ENCODE data around the gene MLN.

DNA sequence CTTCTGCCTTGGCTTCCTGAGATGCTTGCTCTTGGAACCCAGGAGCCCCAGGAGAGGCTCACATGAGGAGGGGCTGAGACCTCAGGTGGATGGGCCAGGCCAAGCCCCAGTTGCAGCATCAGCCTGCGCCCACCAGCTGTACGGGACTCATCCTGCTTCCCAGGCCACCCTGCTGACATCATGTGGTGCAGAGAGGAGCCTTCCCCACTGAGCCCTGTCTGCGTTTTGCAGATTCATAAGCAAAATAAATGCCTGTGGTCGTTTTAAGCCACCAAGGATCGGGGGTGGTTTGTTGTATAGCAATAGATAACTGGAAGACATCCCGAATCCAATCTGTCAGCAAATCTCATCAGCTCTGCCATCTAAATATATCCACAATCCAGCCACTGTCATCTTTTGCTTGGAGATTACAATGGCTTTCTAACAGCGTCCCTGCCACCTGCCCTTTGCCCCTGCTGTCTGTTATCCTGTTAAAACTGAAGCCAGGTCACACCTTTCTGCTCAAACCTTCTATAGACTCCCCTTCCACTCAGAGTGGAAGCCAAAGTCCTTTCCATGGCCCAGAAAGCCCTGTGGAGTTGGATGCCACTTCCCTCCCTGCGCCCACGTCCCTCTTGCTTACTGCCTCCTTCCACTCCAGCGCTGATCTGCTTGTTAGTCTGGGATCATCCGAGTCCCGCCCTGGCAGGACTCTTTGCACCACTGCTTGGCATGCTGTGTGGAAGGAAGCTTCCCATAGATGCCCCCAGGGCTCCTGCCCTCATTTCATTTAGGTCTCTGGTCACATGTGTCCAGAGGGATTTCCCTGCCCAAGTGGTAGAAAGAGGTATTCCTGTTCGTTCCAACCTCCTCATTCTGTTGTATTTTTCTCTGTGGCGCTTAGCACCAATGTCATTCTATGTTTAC, 24.0 kb upstream of the MLN start:
- TF ChIP-seq, protein P1, sequence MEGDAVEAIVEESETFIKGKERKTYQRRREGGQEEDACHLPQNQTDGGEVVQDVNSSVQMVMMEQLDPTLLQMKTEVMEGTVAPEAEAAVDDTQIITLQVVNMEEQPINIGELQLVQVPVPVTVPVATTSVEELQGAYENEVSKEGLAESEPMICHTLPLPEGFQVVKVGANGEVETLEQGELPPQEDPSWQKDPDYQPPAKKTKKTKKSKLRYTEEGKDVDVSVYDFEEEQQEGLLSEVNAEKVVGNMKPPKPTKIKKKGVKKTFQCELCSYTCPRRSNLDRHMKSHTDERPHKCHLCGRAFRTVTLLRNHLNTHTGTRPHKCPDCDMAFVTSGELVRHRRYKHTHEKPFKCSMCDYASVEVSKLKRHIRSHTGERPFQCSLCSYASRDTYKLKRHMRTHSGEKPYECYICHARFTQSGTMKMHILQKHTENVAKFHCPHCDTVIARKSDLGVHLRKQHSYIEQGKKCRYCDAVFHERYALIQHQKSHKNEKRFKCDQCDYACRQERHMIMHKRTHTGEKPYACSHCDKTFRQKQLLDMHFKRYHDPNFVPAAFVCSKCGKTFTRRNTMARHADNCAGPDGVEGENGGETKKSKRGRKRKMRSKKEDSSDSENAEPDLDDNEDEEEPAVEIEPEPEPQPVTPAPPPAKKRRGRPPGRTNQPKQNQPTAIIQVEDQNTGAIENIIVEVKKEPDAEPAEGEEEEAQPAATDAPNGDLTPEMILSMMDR (conservative IDR thresholded peaks at IDR 0.05; ENCODE audit: low read length), result no peak
- TF ChIP-seq EZH2phosphoT487 (IDR thresholded peaks at IDR 0.05; ENCODE audit: borderline replicate concordance), result no peak
